Measurements from ENCODE around the gene MSH3. TPM values are rescaled to one million over a fixed set of nuclear protein-coding genes. Genes with fewer than 3 reads are reported as not detected.

The MSH3 gene
- total RNA-seq, 2 experiments from 2014 or later, result 22.6 to 22.9 TPM

GRCh38 chr5:80740999-80741398, 86.5 kb downstream of the MSH3 start:
- Mint-ChIP-seq H3K4me1 (peaks cover 4% of the 10 kb centered on the region), H3K36me3 (peaks cover 46% of the 10 kb centered on the region)

GRCh38 chr5:80744149-80744548, 89.7 kb downstream of the MSH3 start:
- H3K4me1 Mint-ChIP-seq, result peaks cover 4% of the 10 kb centered on the region
- H3K27ac Mint-ChIP-seq, result no peak overlapping the region
- DNase-seq, result no peak
- no peaks in the 10 kb centered on the region for H3K27me3 Mint-ChIP-seq
- H3K9me3 Mint-ChIP-seq, result no peaks in the 10 kb centered on the region
- peaks cover 66% of the 10 kb centered on the region for H3K36me3 Mint-ChIP-seq
- no peak overlapping the region for H3K4me3 Mint-ChIP-seq

More at GRCh38 chr5:80740999-80741398, 86.5 kb downstream of the MSH3 start:
- no peak overlapping the region for H3K4me3 Mint-ChIP-seq
- H3K9me3 Mint-ChIP-seq, result no peaks in the 10 kb centered on the region
- H3K27ac Mint-ChIP-seq, result no peak overlapping the region
- no peaks in the 10 kb centered on the region for H3K27me3 Mint-ChIP-seq
- no peak for DNase-seq

GRCh38 chr5:80745490-80745889, 91.0 kb downstream of the MSH3 start:
- no peak overlapping the region for H3K4me3 Mint-ChIP-seq
- peaks cover 71% of the 10 kb centered on the region for H3K36me3 Mint-ChIP-seq
- H3K27ac Mint-ChIP-seq, result no peak overlapping the region
- no peaks in the 10 kb centered on the region for H3K9me3 Mint-ChIP-seq
- peaks cover 4% of the 10 kb centered on the region for H3K4me1 Mint-ChIP-seq
- no peaks in the 10 kb centered on the region for H3K27me3 Mint-ChIP-seq
- DNase-seq, result no peak

- peaks cover 76% of the 10 kb centered on the region for H3K36me3 Mint-ChIP-seq
- H3K27ac Mint-ChIP-seq, result no peak overlapping the region
These were observed 93.5 kb downstream of the MSH3 start for GRCh38 chr5:80747922-80748321.

GRCh38 chr5:80752427-80752826, 98.0 kb downstream of the MSH3 start:
- peaks cover 62% of the 10 kb centered on the region for H3K36me3 Mint-ChIP-seq

More at GRCh38 chr5:80747922-80748321, 93.5 kb downstream of the MSH3 start:
- DNase-seq, result no peak
- Mint-ChIP-seq H3K27me3 (no peaks in the 10 kb centered on the region), H3K4me3 (no peak overlapping the region), H3K4me1 (no peaks in the 10 kb centered on the region), H3K9me3 (peaks cover 3% of the 10 kb centered on the region)

GRCh38 chr5:80753712-80754111, 99.3 kb downstream of the MSH3 start:
- peaks cover 7% of the 10 kb centered on the region for H3K9me3 Mint-ChIP-seq
- no peak overlapping the region for H3K4me3 Mint-ChIP-seq
- no peak overlapping the region for H3K27ac Mint-ChIP-seq
- peaks cover 49% of the 10 kb centered on the region for H3K4me1 Mint-ChIP-seq
- no peak for DNase-seq
- no peaks in the 10 kb centered on the region for H3K27me3 Mint-ChIP-seq
- peaks cover 63% of the 10 kb centered on the region for H3K36me3 Mint-ChIP-seq

More at GRCh38 chr5:80752427-80752826, 98.0 kb downstream of the MSH3 start:
- Mint-ChIP-seq H3K27ac (no peak overlapping the region), H3K27me3 (no peaks in the 10 kb centered on the region), H3K4me3 (no peak overlapping the region), H3K9me3 (peaks cover 3% of the 10 kb centered on the region), H3K4me1 (peaks cover 40% of the 10 kb centered on the region)
- no peak for DNase-seq

- H3K4me3 Mint-ChIP-seq, result peak overlapping the region; percentile 69
- H3K27ac Mint-ChIP-seq, result peak overlapping the region; percentile 89
- peaks cover 65% of the 10 kb centered on the region for H3K36me3 Mint-ChIP-seq
- peaks cover 60% of the 10 kb centered on the region for H3K4me1 Mint-ChIP-seq
- H3K9me3 Mint-ChIP-seq, result peaks cover 7% of the 10 kb centered on the region
- peak; percentile 69 for DNase-seq
- no peaks in the 10 kb centered on the region for H3K27me3 Mint-ChIP-seq
These were observed 100.4 kb downstream of the MSH3 start for GRCh38 chr5:80754900-80755299.

GRCh38 chr5:80755626-80756025, 101.2 kb downstream of the MSH3 start:
- Mint-ChIP-seq H3K4me1 (peaks cover 67% of the 10 kb centered on the region), H3K36me3 (peaks cover 67% of the 10 kb centered on the region), H3K27me3 (no peaks in the 10 kb centered on the region), H3K4me3 (peak overlapping the region; percentile 69), H3K9me3 (peaks cover 7% of the 10 kb centered on the region), H3K27ac (peak overlapping the region; percentile 89)
- DNase-seq, result peak; percentile 32

GRCh38 chr5:80756292-80756691, 101.8 kb downstream of the MSH3 start:
- Mint-ChIP-seq H3K4me3 (peak overlapping the region; percentile 69), H3K9me3 (peaks cover 7% of the 10 kb centered on the region), H3K27ac (peak overlapping the region; percentile 89), H3K36me3 (peaks cover 67% of the 10 kb centered on the region), H3K27me3 (no peaks in the 10 kb centered on the region), H3K4me1 (peaks cover 74% of the 10 kb centered on the region)
- DNase-seq, result no peak

- peak overlapping the region; percentile 27 for H3K27ac Mint-ChIP-seq
- H3K4me3 Mint-ChIP-seq, result no peak overlapping the region
- H3K36me3 Mint-ChIP-seq, result peaks cover 59% of the 10 kb centered on the region
- peaks cover 79% of the 10 kb centered on the region for H3K4me1 Mint-ChIP-seq
- peaks cover 5% of the 10 kb centered on the region for H3K9me3 Mint-ChIP-seq
- DNase-seq, result no peak
- H3K27me3 Mint-ChIP-seq, result no peaks in the 10 kb centered on the region
These were observed 102.8 kb downstream of the MSH3 start for GRCh38 chr5:80757290-80757689.

GRCh38 chr5:80759866-80760577, 105.6 kb downstream of the MSH3 start:
- H3K36me3 Mint-ChIP-seq, result peaks cover 61% of the 10 kb centered on the region
- no peak overlapping the region for H3K4me3 Mint-ChIP-seq
- no peaks in the 10 kb centered on the region for H3K27me3 Mint-ChIP-seq
- H3K9me3 Mint-ChIP-seq, result peaks cover 4% of the 10 kb centered on the region
- peaks cover 61% of the 10 kb centered on the region for H3K4me1 Mint-ChIP-seq
- no peak for DNase-seq
- H3K27ac Mint-ChIP-seq, result peak overlapping the region; percentile 9

- H3K36me3 Mint-ChIP-seq, result peaks cover 64% of the 10 kb centered on the region
- H3K4me1 Mint-ChIP-seq, result peaks cover 55% of the 10 kb centered on the region
- H3K9me3 Mint-ChIP-seq, result peaks cover 4% of the 10 kb centered on the region
- H3K4me3 Mint-ChIP-seq, result no peak overlapping the region
- H3K27me3 Mint-ChIP-seq, result no peaks in the 10 kb centered on the region
- H3K27ac Mint-ChIP-seq, result peak overlapping the region; percentile 58
- no peak for DNase-seq
These were observed 106.2 kb downstream of the MSH3 start for GRCh38 chr5:80760680-80761079.

- Mint-ChIP-seq H3K27me3 (no peaks in the 10 kb centered on the region), H3K9me3 (peaks cover 4% of the 10 kb centered on the region), H3K27ac (peak overlapping the region; percentile 58), H3K36me3 (peaks cover 65% of the 10 kb centered on the region), H3K4me1 (peaks cover 50% of the 10 kb centered on the region), H3K4me3 (no peak overlapping the region)
- no peak for DNase-seq
These were observed 106.7 kb downstream of the MSH3 start for GRCh38 chr5:80761176-80761575.

- Mint-ChIP-seq H3K4me3 (no peak overlapping the region), H3K27me3 (no peaks in the 10 kb centered on the region), H3K36me3 (peaks cover 59% of the 10 kb centered on the region), H3K27ac (peak overlapping the region; percentile 14), H3K4me1 (peaks cover 42% of the 10 kb centered on the region), H3K9me3 (peaks cover 4% of the 10 kb centered on the region)
- DNase-seq, result no peak
These were observed 107.5 kb downstream of the MSH3 start for GRCh38 chr5:80761966-80762365.

- Mint-ChIP-seq H3K4me3 (no peak overlapping the region), H3K4me1 (peaks cover 38% of the 10 kb centered on the region), H3K27me3 (no peaks in the 10 kb centered on the region), H3K9me3 (peaks cover 4% of the 10 kb centered on the region), H3K27ac (no peak overlapping the region), H3K36me3 (peaks cover 56% of the 10 kb centered on the region)
- no peak for DNase-seq
These were observed 108.1 kb downstream of the MSH3 start for GRCh38 chr5:80762573-80762972.

GRCh38 chr5:80763211-80763610, 108.8 kb downstream of the MSH3 start:
- Mint-ChIP-seq H3K27me3 (no peaks in the 10 kb centered on the region), H3K9me3 (peaks cover under 1% of the 10 kb centered on the region), H3K27ac (no peak overlapping the region), H3K4me1 (peaks cover 31% of the 10 kb centered on the region), H3K4me3 (no peak overlapping the region), H3K36me3 (peaks cover 50% of the 10 kb centered on the region)
- DNase-seq, result no peak
